ENCODE results near the gene GABBR2.
"Not testable (repeated sequence)": the region's sequence is repeated elsewhere in the genome, so short reads cannot be mapped to it uniquely, and the experiment has no call there.

Gene GABBR2

DNA sequence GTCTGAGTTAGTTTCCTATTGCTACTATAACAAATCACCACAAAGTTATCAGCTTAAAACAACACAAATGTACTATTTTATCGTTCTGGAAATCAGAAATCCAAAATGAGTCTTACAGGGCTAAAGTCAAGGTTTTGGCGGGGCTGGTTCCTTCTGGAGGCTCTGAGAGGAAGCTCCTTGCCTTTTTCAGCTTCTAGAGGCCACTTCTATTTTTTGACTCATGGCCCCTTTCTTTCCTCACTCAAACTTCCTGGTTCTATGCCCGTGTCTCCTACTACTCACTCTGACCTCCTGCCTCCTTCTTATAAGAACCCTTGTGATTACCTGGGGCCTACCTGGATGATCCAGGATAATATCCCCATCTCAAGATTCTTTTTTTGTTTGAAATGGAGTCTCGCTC lies 48.2 kb downstream of the GABBR2 start:
- TF ChIP-seq, protein P1, sequence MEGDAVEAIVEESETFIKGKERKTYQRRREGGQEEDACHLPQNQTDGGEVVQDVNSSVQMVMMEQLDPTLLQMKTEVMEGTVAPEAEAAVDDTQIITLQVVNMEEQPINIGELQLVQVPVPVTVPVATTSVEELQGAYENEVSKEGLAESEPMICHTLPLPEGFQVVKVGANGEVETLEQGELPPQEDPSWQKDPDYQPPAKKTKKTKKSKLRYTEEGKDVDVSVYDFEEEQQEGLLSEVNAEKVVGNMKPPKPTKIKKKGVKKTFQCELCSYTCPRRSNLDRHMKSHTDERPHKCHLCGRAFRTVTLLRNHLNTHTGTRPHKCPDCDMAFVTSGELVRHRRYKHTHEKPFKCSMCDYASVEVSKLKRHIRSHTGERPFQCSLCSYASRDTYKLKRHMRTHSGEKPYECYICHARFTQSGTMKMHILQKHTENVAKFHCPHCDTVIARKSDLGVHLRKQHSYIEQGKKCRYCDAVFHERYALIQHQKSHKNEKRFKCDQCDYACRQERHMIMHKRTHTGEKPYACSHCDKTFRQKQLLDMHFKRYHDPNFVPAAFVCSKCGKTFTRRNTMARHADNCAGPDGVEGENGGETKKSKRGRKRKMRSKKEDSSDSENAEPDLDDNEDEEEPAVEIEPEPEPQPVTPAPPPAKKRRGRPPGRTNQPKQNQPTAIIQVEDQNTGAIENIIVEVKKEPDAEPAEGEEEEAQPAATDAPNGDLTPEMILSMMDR (IDR thresholded peaks at IDR 0.05; ENCODE audit: borderline replicate concordance, insufficient read depth, low read depth, low read length), result no peak
- H3K4me3 ChIP-seq (ENCODE audit: low read depth, low read length), result no peak overlapping the region

DNA sequence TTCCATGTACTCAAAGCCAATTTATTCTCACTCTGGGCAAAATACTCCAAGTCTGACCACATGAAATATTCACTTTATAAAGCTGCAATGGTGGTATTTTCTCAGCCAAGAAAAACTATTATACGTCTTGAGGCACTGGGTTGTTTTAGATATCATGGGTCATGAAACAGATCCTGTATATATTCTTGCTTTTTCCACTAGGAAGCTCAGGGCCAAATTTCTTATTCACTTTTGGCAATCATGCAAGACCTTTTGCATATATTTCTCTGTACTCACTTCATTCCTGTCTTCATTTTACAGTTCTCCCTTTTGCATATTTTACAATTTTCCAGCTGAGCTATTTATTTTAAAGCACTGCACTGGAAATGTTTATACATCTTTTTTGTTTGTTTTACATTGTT lies 49.8 kb downstream of the GABBR2 start:
- H3K4me3 ChIP-seq (ENCODE audit: low read depth, low read length), result no peak overlapping the region

DNA sequence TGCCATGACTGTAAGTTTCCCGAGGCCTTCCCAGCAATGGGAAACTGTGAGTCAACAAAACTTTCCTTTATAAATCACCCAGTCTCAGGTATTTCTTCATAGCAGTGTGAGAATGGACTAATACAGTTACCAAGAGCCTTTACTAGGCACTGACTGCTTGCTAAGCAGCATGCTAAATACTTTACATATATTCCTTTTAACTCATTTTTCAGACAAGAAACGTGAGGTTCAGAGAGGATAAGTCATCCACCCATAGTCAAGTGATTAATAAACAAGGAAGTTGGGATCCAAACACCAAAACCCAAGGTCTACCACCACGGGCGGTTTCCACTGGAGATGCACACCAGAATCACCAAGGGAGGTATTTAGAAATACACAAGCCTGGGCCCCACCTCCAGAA lies 50.8 kb downstream of the GABBR2 start:
- TF ChIP-seq, protein P1 (IDR thresholded peaks at IDR 0.05; ENCODE audit: borderline replicate concordance, insufficient read depth, low read depth, low read length), result no peak
- no peak overlapping the region for H3K4me3 ChIP-seq (ENCODE audit: low read depth, low read length)

More for the DNA sequence above, 49.8 kb downstream of the GABBR2 start:
- TF ChIP-seq, protein P1 (IDR thresholded peaks at IDR 0.05; ENCODE audit: borderline replicate concordance, insufficient read depth, low read depth, low read length), result no peak

DNA sequence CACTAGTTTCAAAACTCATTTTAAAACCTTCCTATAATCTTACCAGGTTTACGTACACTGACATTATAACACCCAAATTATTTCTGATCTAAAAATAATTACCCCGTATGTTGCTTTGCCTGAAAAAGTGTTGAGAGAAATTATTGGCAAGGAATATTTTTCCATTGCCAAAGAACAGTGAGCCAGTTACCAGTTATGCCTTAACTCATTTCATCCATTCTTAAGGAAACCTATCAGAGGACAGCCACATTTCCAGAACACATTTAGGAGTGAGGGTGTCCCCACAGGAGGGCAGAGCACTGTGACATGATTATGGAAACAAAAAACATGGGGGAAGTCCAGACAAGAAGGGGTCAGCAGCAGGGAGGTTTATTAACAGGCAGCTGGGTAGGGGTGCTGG lies 52.2 kb downstream of the GABBR2 start:
- H3K4me3 ChIP-seq (ENCODE audit: low read depth, low read length), result no peak overlapping the region
- TF ChIP-seq, protein P1 (IDR thresholded peaks at IDR 0.05; ENCODE audit: borderline replicate concordance, insufficient read depth, low read depth, low read length), result no peak

DNA sequence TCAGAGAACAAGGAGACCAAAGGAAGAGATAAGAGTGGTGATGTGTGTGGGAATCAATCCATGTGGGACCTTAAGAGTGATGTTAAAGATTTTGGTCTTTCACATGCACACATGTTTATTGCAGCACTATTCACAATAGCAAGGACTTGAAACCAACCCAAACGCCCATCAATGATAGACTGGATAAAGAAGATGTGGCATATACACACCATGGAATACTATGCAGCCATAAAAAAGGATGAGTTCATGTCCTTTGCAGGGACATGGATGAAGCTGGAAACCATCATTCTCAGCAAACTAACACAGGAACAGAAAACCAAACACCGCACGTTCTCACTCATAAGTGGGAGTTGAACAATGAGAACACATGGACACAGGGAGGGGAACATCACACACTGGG lies 53.3 kb downstream of the GABBR2 start:
- not testable (repeated sequence) for H3K4me3 ChIP-seq (ENCODE audit: low read depth, low read length)

DNA sequence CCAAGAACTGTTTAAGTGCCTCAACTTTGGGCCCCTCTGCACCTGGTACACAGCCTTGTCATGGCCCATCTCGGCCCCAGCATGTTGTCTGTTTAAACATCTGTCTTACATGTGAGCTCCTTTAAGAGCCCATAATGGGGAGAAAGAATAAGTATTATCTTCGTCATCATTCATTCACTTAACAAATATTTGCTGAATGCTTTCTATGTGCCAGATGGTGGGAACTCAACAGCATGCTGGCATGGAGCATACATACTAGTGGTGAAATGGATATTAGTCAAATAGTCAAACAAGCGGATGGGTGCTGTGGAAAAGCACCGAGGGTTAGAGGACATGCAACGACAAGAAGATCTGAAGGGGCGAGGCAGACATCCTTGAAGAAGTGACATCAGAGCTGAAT lies 54.5 kb downstream of the GABBR2 start:
- no peak overlapping the region for H3K4me3 ChIP-seq (ENCODE audit: low read depth, low read length)
- TF ChIP-seq, protein P1 (IDR thresholded peaks at IDR 0.05; ENCODE audit: borderline replicate concordance, insufficient read depth, low read depth, low read length), result no peak

DNA sequence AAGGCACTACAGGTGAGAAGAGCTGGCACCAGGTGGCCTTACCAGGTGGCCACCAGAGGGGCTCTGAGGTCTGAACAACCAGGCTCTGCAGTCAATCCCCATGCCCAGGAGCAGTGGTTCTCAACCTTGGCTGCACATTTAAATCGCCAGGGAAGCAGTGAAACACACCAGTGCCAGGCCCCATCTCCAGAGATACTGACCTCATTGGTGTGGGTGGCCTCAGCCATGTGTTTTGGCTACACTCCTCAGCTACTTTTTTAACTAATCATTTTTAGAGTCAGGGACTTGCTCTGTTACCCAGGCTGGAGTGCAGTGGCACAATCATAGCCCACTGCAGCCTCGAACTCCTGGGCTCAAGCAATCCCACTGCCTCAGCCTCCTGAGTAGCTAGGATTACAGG lies 56.0 kb downstream of the GABBR2 start:
- TF ChIP-seq, protein P1 (IDR thresholded peaks at IDR 0.05; ENCODE audit: borderline replicate concordance, insufficient read depth, low read depth, low read length), result no peak
- no peak overlapping the region for H3K4me3 ChIP-seq (ENCODE audit: low read depth, low read length)

DNA sequence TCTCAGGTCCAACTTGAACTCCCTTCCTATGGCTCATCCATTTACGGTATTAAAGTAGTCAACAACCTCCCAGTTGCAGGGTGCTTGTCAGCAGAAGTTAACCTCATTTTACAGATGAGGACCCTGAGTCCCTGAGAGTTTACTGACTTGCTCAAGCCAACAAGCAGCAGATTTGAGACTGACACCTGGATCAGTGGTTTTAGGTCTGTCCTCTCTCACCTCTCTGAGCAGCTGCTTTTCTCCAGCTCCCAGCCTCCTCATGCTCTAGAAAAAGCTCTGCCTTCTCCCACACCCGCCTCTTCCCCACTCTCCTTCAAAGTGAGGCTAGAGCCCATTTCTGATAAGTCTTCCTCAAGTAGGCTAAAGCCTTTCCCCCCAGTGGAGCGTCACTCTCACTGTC lies 56.4 kb downstream of the GABBR2 start:
- TF ChIP-seq, protein P1 (IDR thresholded peaks at IDR 0.05; ENCODE audit: borderline replicate concordance, insufficient read depth, low read depth, low read length), result no peak
- no peak overlapping the region for H3K4me3 ChIP-seq (ENCODE audit: low read depth, low read length)

Measured in GM12875 (cell line).